ENCODE measurements around the gene CHST11.

- TF ChIP-seq EZH2 (IDR thresholded peaks at IDR 0.05) (no peak), POLR2AphosphoS5 (IDR thresholded peaks at IDR 0.05; ENCODE audit: borderline replicate concordance, low read depth, low read length) (no peak)
These were observed 235.9 kb downstream of the CHST11 start for GRCh38 chr12:104692557-104693218.
